Subcutaneous adipose tissue (tissue), 4 donors: ENCODE results near the gene CSMD2. TPM values are rescaled to one million over a fixed set of nuclear protein-coding genes. Genes with fewer than 3 reads are reported as not detected.

ENCODE experiments used
- CTCF ChIP-seq: fragments of 450-650 bp; IDR thresholded peaks from one replicate; pipeline ENCODE4 v1.5.1; 2016; ENCODE audit warnings: low read depth, mild to moderate bottlenecking, control low read depth, antibody characterized with exemption, moderate library complexity
- total RNA-seq, 4 donors: library from RNA; depleted of rRNA; stranded (reverse); fragments of >200 nt; gene quantifications; one replicate each; pipeline ENCODE4 v1.1.0, GENCODE V29; 2016

CSMD2 gene
- total RNA-seq, 4 donors from 2014 or later = 0.38 to 4.4 (median 1.00) TPM

- no peak for TF ChIP-seq CTCF
These were observed 91.9 kb downstream of the CSMD2 start for GRCh38 chr1:34073028-34073695.

GRCh38 chr1:34070201-34070836, 94.7 kb downstream of the CSMD2 start:
- no peak for TF ChIP-seq CTCF

GRCh38 chr1:34066981-34067603, 97.9 kb downstream of the CSMD2 start:
- TF ChIP-seq CTCF = no peak

- no peak for TF ChIP-seq CTCF
These were observed 98.9 kb downstream of the CSMD2 start for GRCh38 chr1:34066166-34066565.

- no peak for TF ChIP-seq CTCF
These were observed 99.5 kb downstream of the CSMD2 start for GRCh38 chr1:34065498-34065897.

- no peak for TF ChIP-seq CTCF
These were observed 104.1 kb downstream of the CSMD2 start for GRCh38 chr1:34060901-34061415.

- no peak for TF ChIP-seq CTCF
These were observed 104.8 kb downstream of the CSMD2 start for GRCh38 chr1:34060187-34060730.
